ENCODE results near the gene PRODH2.

PRODH2 gene

DNA sequence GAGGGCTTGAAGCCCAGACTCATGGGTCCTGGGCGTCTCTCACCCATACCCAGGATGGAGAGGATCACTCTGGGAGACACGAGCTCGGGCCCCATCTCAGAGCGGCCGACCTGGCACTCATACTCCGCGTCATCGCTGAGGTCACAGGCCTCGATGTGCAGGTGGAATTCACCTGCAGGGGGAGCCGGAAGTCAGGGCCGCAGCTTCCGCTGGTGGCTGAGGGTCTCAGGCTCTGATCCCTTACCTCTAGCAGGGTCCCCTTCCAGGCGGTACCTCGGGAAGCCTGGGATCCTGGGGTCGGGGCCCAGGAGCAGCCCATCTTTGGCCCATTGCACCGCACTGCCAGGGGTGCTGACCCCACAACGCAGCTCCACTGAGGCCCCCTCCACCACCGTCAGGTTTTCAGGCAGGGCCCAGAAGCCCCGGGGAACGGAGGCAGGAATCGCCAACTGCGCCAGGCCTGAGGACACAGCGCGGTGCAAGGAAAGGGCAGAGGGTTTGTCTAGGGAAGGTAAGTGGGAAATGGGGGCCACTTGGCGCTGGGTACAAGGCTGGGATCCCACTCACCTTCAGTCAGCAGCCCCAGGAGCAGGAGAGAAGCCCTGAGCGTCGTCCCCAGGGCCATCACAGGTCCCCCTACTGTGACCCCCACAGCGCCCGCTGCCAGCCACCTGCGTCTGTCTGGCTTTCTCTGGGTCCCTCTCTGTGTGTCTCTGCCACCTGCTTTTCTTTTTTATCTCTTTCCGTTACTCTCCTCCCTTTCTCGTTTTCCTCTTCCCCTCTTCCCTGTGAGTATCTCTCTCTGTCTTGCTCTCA, 38.8 kb upstream of the PRODH2 start:
- Histone ChIP-seq H3K4me2 (ENCODE audit: low read depth, low read length, poor library complexity, severe bottlenecking) (no peak overlapping the region), H3K4me3 (ENCODE audit: low read length, poor library complexity, severe bottlenecking) (no peak overlapping the region), H2AFZ (ENCODE audit: low read length) (no peak overlapping the region), H3K9me3 (ENCODE audit: insufficient read depth, low read depth, low read length) (no peaks in the 10 kb centered on the region), H3K9ac (ENCODE audit: low read depth, low read length, poor library complexity, severe bottlenecking) (no peak overlapping the region), H3K36me3 (ENCODE audit: insufficient read depth, low read length) (no peaks in the 10 kb centered on the region), H3K79me2 (ENCODE audit: insufficient read depth, low read length) (no peaks in the 10 kb centered on the region), H3K4me1 (ENCODE audit: insufficient read depth, low read length, poor library complexity, severe bottlenecking) (no peaks in the 10 kb centered on the region), H4K20me1 (ENCODE audit: insufficient read depth, low read length, poor library complexity, severe bottlenecking) (no peaks in the 10 kb centered on the region), H3K9me2 (replicated peaks; ENCODE audit: low read depth, low read length) (no peaks in the 10 kb centered on the region), H3K27me3 (ENCODE audit: insufficient read depth, low read length, poor library complexity, severe bottlenecking) (no peaks in the 10 kb centered on the region), H3F3A (ENCODE audit: low read depth) (no peaks in the 10 kb centered on the region)
- no peak for TF ChIP-seq EZH2phosphoT487 (IDR thresholded peaks at IDR 0.05; ENCODE audit: borderline replicate concordance)
- TF ChIP-seq CTCF (conservative IDR thresholded peaks at IDR 0.05; ENCODE audit: low read length), result peak; percentile 39

GRCh38 chr19:35848919-35849505, 36.4 kb upstream of the PRODH2 start:
- H3F3A ChIP-seq (ENCODE audit: low read depth), result no peaks in the 10 kb centered on the region
- no peak overlapping the region for H3K4me3 ChIP-seq (ENCODE audit: low read length, poor library complexity, severe bottlenecking)
- no peak overlapping the region for H3K9ac ChIP-seq (ENCODE audit: low read depth, low read length, poor library complexity, severe bottlenecking)
- no peaks in the 10 kb centered on the region for H3K9me2 ChIP-seq (replicated peaks; ENCODE audit: low read depth, low read length)
- TF ChIP-seq CTCF (conservative IDR thresholded peaks at IDR 0.05; ENCODE audit: low read length) (no peak), EZH2phosphoT487 (IDR thresholded peaks at IDR 0.05; ENCODE audit: borderline replicate concordance) (no peak)
- H3K79me2 ChIP-seq (ENCODE audit: insufficient read depth, low read length), result no peaks in the 10 kb centered on the region
- no peaks in the 10 kb centered on the region for H3K27me3 ChIP-seq (ENCODE audit: insufficient read depth, low read length, poor library complexity, severe bottlenecking)
- H3K36me3 ChIP-seq (ENCODE audit: insufficient read depth, low read length), result no peaks in the 10 kb centered on the region
- H3K9me3 ChIP-seq (ENCODE audit: insufficient read depth, low read depth, low read length), result no peaks in the 10 kb centered on the region
- H3K4me1 ChIP-seq (ENCODE audit: insufficient read depth, low read length, poor library complexity, severe bottlenecking), result no peaks in the 10 kb centered on the region
- H4K20me1 ChIP-seq (ENCODE audit: insufficient read depth, low read length, poor library complexity, severe bottlenecking), result no peaks in the 10 kb centered on the region
- no peak overlapping the region for H3K4me2 ChIP-seq (ENCODE audit: low read depth, low read length, poor library complexity, severe bottlenecking)
- H2AFZ ChIP-seq (ENCODE audit: low read length), result no peak overlapping the region

DNA sequence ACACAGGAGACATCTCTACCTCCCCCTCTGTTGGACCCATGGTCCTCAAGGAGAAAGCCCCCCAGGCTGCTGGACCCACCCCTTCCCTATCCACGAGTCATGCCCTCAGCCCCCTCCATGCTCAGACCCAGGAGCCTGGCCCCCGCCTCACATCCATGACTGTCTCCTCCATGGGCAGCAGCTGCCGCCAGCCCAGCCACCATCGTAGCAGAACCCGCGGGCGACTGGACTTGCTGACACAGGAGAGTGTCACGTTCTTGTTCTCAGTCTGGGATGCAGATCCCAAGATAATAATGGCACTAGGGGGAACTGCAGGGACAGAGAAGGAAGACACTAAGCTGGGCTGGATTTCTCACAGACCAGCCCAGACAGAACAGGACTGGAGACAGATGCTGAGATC, 35.8 kb upstream of the PRODH2 start:
- TF ChIP-seq CTCF (conservative IDR thresholded peaks at IDR 0.05; ENCODE audit: low read length) (no peak), EZH2phosphoT487 (IDR thresholded peaks at IDR 0.05; ENCODE audit: borderline replicate concordance) (no peak)

More for the DNA sequence above, 35.8 kb upstream of the PRODH2 start:
- Histone ChIP-seq H3K4me1 (ENCODE audit: insufficient read depth, low read length, poor library complexity, severe bottlenecking) (no peaks in the 10 kb centered on the region), H2AFZ (ENCODE audit: low read length) (no peak overlapping the region), H3K4me3 (ENCODE audit: low read length, poor library complexity, severe bottlenecking) (no peak overlapping the region), H3K4me2 (ENCODE audit: low read depth, low read length, poor library complexity, severe bottlenecking) (no peak overlapping the region), H3K9ac (ENCODE audit: low read depth, low read length, poor library complexity, severe bottlenecking) (no peak overlapping the region), H4K20me1 (ENCODE audit: insufficient read depth, low read length, poor library complexity, severe bottlenecking) (no peaks in the 10 kb centered on the region), H3K36me3 (ENCODE audit: insufficient read depth, low read length) (no peaks in the 10 kb centered on the region), H3K79me2 (ENCODE audit: insufficient read depth, low read length) (no peaks in the 10 kb centered on the region), H3K27me3 (ENCODE audit: insufficient read depth, low read length, poor library complexity, severe bottlenecking) (no peaks in the 10 kb centered on the region), H3K9me3 (ENCODE audit: insufficient read depth, low read depth, low read length) (no peaks in the 10 kb centered on the region), H3F3A (ENCODE audit: low read depth) (no peaks in the 10 kb centered on the region), H3K9me2 (replicated peaks; ENCODE audit: low read depth, low read length) (no peaks in the 10 kb centered on the region)

All from Loucy (cell line).